ENCODE results near the gene COL23A1. TPM values are rescaled to one million over a fixed set of nuclear protein-coding genes. Genes with fewer than 3 reads are reported as not detected.

COL23A1 gene
- total RNA-seq, 1 experiment from 2014 or later: 0.18 TPM

- no peaks in the 10 kb centered on the region for H3K36me3 Mint-ChIP-seq (ENCODE audit: insufficient read depth, unreplicated experiment)
- H3K27me3 ChIP-seq (replicated peaks; ENCODE audit: control insufficient read depth, insufficient read depth, low read length): no peaks in the 10 kb centered on the region
- no peaks in the 10 kb centered on the region for H3K36me3 ChIP-seq (ENCODE audit: control insufficient read depth, insufficient read depth, low read length)
- no TSS peak for BruUV-seq (replicated peaks)
- no peak overlapping the region for H3K4me3 ChIP-seq (ENCODE audit: low read depth, low read length)
- H3K27ac Mint-ChIP-seq (ENCODE audit: unreplicated experiment): no peak overlapping the region
- H3K4me3 Mint-ChIP-seq (ENCODE audit: unreplicated experiment): no peak overlapping the region
- ChIA-PET POLR2A (no interaction called here), CTCF (no interaction called here)
- peaks cover 4% of the 10 kb centered on the region for H3K27me3 Mint-ChIP-seq (ENCODE audit: insufficient read depth, unreplicated experiment)
- H3K9me3 ChIP-seq: peaks cover 9% of the 10 kb centered on the region; the same call in 1 of the 2 replicates
- intact Hi-C loops (cut with micrococcal nuclease; ENCODE audit: unreplicated experiment): no loop called here
- no peak for TF ChIP-seq CTCF (IDR thresholded peaks at IDR 0.05; ENCODE audit: insufficient read depth in 1 of 2, low read depth in 1 of 2, low read length in 1 of 2, severe bottlenecking in 1 of 2, unreplicated experiment in 1 of 2)
- H3K4me1 ChIP-seq: no peaks in the 10 kb centered on the region
- peaks cover 22% of the 10 kb centered on the region for H3K9me3 Mint-ChIP-seq (ENCODE audit: unreplicated experiment)
- H3K4me1 Mint-ChIP-seq (ENCODE audit: low read depth, unreplicated experiment): no peaks in the 10 kb centered on the region
- no peak for DNase-seq
These were observed 20.7 kb downstream of the COL23A1 start for GRCh38 chr5:178569485-178569884.

GRCh38 chr5:178564811-178565550, 25.2 kb downstream of the COL23A1 start:
- BruUV-seq (replicated peaks): no TSS peak
- POLR2A ChIA-PET: no interaction called here
- no peak for TF ChIP-seq CTCF (IDR thresholded peaks at IDR 0.05; ENCODE audit: insufficient read depth in 1 of 2, low read depth in 1 of 2, low read length in 1 of 2, severe bottlenecking in 1 of 2, unreplicated experiment in 1 of 2)
- Histone ChIP-seq H3K27me3 (replicated peaks; ENCODE audit: control insufficient read depth, insufficient read depth, low read length) (no peaks in the 10 kb centered on the region), H3K4me3 (ENCODE audit: low read depth, low read length) (no peak overlapping the region), H3K36me3 (ENCODE audit: control insufficient read depth, insufficient read depth, low read length) (no peaks in the 10 kb centered on the region), H3K4me1 (no peaks in the 10 kb centered on the region), H3K9me3 (no peaks in the 10 kb centered on the region)
- Mint-ChIP-seq H3K27me3 (ENCODE audit: insufficient read depth, unreplicated experiment) (no peaks in the 10 kb centered on the region), H3K27ac (ENCODE audit: unreplicated experiment) (no peak overlapping the region), H3K4me3 (ENCODE audit: unreplicated experiment) (no peak overlapping the region), H3K4me1 (ENCODE audit: low read depth, unreplicated experiment) (no peaks in the 10 kb centered on the region), H3K36me3 (ENCODE audit: insufficient read depth, unreplicated experiment) (no peaks in the 10 kb centered on the region), H3K9me3 (ENCODE audit: unreplicated experiment) (no peaks in the 10 kb centered on the region)
- intact Hi-C loops (cut with micrococcal nuclease; ENCODE audit: unreplicated experiment): no loop called here
- CTCF ChIA-PET: no interaction called here
- DNase-seq: no peak

- Mint-ChIP-seq H3K27ac (ENCODE audit: unreplicated experiment) (no peak overlapping the region), H3K9me3 (ENCODE audit: unreplicated experiment) (no peaks in the 10 kb centered on the region), H3K4me3 (ENCODE audit: unreplicated experiment) (no peak overlapping the region), H3K4me1 (ENCODE audit: low read depth, unreplicated experiment) (no peaks in the 10 kb centered on the region), H3K36me3 (ENCODE audit: insufficient read depth, unreplicated experiment) (no peaks in the 10 kb centered on the region), H3K27me3 (ENCODE audit: insufficient read depth, unreplicated experiment) (no peaks in the 10 kb centered on the region)
- no peak for TF ChIP-seq CTCF (IDR thresholded peaks at IDR 0.05; ENCODE audit: insufficient read depth in 1 of 2, low read depth in 1 of 2, low read length in 1 of 2, severe bottlenecking in 1 of 2, unreplicated experiment in 1 of 2)
- H3K9me3 ChIP-seq: no peaks in the 10 kb centered on the region
- no peak overlapping the region for H3K4me3 ChIP-seq (ENCODE audit: low read depth, low read length)
- intact Hi-C loops (cut with micrococcal nuclease; ENCODE audit: unreplicated experiment): no loop called here
- ChIA-PET CTCF (no interaction called here), POLR2A (no interaction called here)
- BruUV-seq (replicated peaks): no TSS peak
- no peaks in the 10 kb centered on the region for H3K36me3 ChIP-seq (ENCODE audit: control insufficient read depth, insufficient read depth, low read length)
- no peak for DNase-seq
- no peaks in the 10 kb centered on the region for H3K4me1 ChIP-seq
- no peaks in the 10 kb centered on the region for H3K27me3 ChIP-seq (replicated peaks; ENCODE audit: control insufficient read depth, insufficient read depth, low read length)
These were observed 25.8 kb downstream of the COL23A1 start for GRCh38 chr5:178564397-178564796.

Measured in Caco-2 (cell line).